ENCODE measurements around the gene ACTN2.

The ACTN2 gene

GRCh38 chr1:236748268-236748870, 62.1 kb downstream of the ACTN2 start:
- TF ChIP-seq ZNF565 (CRISPR knock-in tag; conservative IDR thresholded peaks at IDR 0.05; ENCODE audit: low read depth): no peak
- TF ChIP-seq PPARA (CRISPR knock-in tag; IDR thresholded peaks at IDR 0.05; ENCODE audit: borderline replicate concordance): no peak
- no peak for TF ChIP-seq SNAI2 (CRISPR knock-in tag; IDR thresholded peaks at IDR 0.05)
- no peak for TF ChIP-seq ZFP30 (CRISPR knock-in tag; IDR thresholded peaks at IDR 0.05)
- no peak for TF ChIP-seq ISL1 (CRISPR knock-in tag; IDR thresholded peaks at IDR 0.05)
- TF ChIP-seq ZNF70 (CRISPR knock-in tag; IDR thresholded peaks at IDR 0.05): no peak
- TF ChIP-seq, protein P1, sequence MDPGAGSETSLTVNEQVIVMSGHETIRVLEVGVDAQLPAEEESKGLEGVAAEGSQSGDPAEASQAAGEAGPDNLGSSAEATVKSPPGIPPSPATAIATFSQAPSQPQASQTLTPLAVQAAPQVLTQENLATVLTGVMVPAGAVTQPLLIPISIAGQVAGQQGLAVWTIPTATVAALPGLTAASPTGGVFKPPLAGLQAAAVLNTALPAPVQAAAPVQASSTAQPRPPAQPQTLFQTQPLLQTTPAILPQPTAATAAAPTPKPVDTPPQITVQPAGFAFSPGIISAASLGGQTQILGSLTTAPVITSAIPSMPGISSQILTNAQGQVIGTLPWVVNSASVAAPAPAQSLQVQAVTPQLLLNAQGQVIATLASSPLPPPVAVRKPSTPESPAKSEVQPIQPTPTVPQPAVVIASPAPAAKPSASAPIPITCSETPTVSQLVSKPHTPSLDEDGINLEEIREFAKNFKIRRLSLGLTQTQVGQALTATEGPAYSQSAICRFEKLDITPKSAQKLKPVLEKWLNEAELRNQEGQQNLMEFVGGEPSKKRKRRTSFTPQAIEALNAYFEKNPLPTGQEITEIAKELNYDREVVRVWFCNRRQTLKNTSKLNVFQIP (CRISPR knock-in tag; IDR thresholded peaks at IDR 0.05; ENCODE audit: borderline replicate concordance, low read depth): no peak
- TF ChIP-seq CREB5 (CRISPR knock-in tag; IDR thresholded peaks at IDR 0.05; ENCODE audit: low read depth): no peak
- TF ChIP-seq GLIS3 (CRISPR knock-in tag; IDR thresholded peaks at IDR 0.05): no peak
- TF ChIP-seq ARNTL (CRISPR knock-in tag; IDR thresholded peaks at IDR 0.05; ENCODE audit: borderline replicate concordance, low read depth): no peak
- TF ChIP-seq ESRRG (CRISPR knock-in tag; IDR thresholded peaks at IDR 0.05): no peak
- no peak for TF ChIP-seq TCF4 (CRISPR knock-in tag; IDR thresholded peaks at IDR 0.05; ENCODE audit: borderline replicate concordance)
- TF ChIP-seq OSR1 (CRISPR knock-in tag; IDR thresholded peaks at IDR 0.05): no peak
- TF ChIP-seq, protein P2, sequence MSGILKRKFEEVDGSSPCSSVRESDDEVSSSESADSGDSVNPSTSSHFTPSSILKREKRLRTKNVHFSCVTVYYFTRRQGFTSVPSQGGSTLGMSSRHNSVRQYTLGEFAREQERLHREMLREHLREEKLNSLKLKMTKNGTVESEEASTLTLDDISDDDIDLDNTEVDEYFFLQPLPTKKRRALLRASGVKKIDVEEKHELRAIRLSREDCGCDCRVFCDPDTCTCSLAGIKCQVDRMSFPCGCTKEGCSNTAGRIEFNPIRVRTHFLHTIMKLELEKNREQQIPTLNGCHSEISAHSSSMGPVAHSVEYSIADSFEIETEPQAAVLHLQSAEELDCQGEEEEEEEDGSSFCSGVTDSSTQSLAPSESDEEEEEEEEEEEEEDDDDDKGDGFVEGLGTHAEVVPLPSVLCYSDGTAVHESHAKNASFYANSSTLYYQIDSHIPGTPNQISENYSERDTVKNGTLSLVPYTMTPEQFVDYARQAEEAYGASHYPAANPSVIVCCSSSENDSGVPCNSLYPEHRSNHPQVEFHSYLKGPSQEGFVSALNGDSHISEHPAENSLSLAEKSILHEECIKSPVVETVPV (CRISPR knock-in tag; IDR thresholded peaks at IDR 0.05): no peak
- TF ChIP-seq, protein P3, sequence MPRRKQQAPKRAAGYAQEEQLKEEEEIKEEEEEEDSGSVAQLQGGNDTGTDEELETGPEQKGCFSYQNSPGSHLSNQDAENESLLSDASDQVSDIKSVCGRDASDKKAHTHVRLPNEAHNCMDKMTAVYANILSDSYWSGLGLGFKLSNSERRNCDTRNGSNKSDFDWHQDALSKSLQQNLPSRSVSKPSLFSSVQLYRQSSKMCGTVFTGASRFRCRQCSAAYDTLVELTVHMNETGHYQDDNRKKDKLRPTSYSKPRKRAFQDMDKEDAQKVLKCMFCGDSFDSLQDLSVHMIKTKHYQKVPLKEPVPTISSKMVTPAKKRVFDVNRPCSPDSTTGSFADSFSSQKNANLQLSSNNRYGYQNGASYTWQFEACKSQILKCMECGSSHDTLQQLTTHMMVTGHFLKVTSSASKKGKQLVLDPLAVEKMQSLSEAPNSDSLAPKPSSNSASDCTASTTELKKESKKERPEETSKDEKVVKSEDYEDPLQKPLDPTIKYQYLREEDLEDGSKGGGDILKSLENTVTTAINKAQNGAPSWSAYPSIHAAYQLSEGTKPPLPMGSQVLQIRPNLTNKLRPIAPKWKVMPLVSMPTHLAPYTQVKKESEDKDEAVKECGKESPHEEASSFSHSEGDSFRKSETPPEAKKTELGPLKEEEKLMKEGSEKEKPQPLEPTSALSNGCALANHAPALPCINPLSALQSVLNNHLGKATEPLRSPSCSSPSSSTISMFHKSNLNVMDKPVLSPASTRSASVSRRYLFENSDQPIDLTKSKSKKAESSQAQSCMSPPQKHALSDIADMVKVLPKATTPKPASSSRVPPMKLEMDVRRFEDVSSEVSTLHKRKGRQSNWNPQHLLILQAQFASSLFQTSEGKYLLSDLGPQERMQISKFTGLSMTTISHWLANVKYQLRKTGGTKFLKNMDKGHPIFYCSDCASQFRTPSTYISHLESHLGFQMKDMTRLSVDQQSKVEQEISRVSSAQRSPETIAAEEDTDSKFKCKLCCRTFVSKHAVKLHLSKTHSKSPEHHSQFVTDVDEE (CRISPR knock-in tag; IDR thresholded peaks at IDR 0.05): no peak
- TF ChIP-seq CSDC2 (CRISPR knock-in tag; IDR thresholded peaks at IDR 0.05): no peak
- TF ChIP-seq, protein P4, sequence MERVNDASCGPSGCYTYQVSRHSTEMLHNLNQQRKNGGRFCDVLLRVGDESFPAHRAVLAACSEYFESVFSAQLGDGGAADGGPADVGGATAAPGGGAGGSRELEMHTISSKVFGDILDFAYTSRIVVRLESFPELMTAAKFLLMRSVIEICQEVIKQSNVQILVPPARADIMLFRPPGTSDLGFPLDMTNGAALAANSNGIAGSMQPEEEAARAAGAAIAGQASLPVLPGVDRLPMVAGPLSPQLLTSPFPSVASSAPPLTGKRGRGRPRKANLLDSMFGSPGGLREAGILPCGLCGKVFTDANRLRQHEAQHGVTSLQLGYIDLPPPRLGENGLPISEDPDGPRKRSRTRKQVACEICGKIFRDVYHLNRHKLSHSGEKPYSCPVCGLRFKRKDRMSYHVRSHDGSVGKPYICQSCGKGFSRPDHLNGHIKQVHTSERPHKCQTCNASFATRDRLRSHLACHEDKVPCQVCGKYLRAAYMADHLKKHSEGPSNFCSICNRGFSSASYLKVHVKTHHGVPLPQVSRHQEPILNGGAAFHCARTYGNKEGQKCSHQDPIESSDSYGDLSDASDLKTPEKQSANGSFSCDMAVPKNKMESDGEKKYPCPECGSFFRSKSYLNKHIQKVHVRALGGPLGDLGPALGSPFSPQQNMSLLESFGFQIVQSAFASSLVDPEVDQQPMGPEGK (CRISPR knock-in tag; IDR thresholded peaks at IDR 0.05; ENCODE audit: borderline replicate concordance): no peak

DNA sequence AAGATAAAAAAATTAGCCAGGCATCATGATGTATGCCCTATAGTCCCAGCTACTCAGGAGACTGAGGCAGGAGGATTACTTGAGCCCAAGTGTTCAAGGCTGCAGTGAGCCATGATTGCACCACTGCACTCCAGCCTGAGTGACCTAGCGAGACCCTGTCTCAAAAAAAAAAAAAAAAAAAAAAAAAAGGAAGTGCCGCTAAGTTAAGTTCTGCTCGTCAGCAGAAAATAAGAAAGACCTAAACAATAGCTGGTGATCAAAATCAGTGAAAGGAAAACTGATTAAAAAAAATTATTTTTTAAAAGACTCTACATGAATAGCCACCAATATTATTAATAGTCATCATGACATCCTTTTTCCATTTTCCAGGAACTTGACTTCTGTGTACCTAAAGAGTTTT, 64.6 kb downstream of the ACTN2 start:
- ATAC-seq: no peak
- no peak for TF ChIP-seq OSR1 (CRISPR knock-in tag; IDR thresholded peaks at IDR 0.05)
- TF ChIP-seq TCF4 (CRISPR knock-in tag; IDR thresholded peaks at IDR 0.05; ENCODE audit: borderline replicate concordance): no peak
- no peak for TF ChIP-seq RARB (CRISPR knock-in tag; IDR thresholded peaks at IDR 0.05)
- TF ChIP-seq, protein P2 (CRISPR knock-in tag; IDR thresholded peaks at IDR 0.05): no peak
- TF ChIP-seq CSDC2 (CRISPR knock-in tag; IDR thresholded peaks at IDR 0.05): no peak
- TF ChIP-seq, protein P1 (CRISPR knock-in tag; IDR thresholded peaks at IDR 0.05; ENCODE audit: borderline replicate concordance, low read depth): no peak
- TF ChIP-seq ESRRG (CRISPR knock-in tag; IDR thresholded peaks at IDR 0.05): no peak
- TF ChIP-seq, protein P3 (CRISPR knock-in tag; IDR thresholded peaks at IDR 0.05): no peak
- TF ChIP-seq ZFP3 (CRISPR knock-in tag; IDR thresholded peaks at IDR 0.05): no peak
- no peak for TF ChIP-seq TOX (CRISPR knock-in tag; IDR thresholded peaks at IDR 0.05; ENCODE audit: borderline replicate concordance)
- no peak for TF ChIP-seq ZC3H10 (CRISPR knock-in tag; IDR thresholded peaks at IDR 0.05)
- TF ChIP-seq CREB5 (CRISPR knock-in tag; IDR thresholded peaks at IDR 0.05; ENCODE audit: low read depth): no peak
- TF ChIP-seq PPARA (CRISPR knock-in tag; IDR thresholded peaks at IDR 0.05; ENCODE audit: borderline replicate concordance): no peak
- TF ChIP-seq SNAI2 (CRISPR knock-in tag; IDR thresholded peaks at IDR 0.05): no peak
- no peak for TF ChIP-seq ZFP30 (CRISPR knock-in tag; IDR thresholded peaks at IDR 0.05)
- TF ChIP-seq GLIS3 (CRISPR knock-in tag; IDR thresholded peaks at IDR 0.05): no peak

More at GRCh38 chr1:236748268-236748870, 62.1 kb downstream of the ACTN2 start:
- ATAC-seq: peak; percentile 55; the same call in 2 of the 3 replicates
